Measurements from ENCODE around the gene MRGPRG. TPM values are rescaled to one million over a fixed set of nuclear protein-coding genes. Genes with fewer than 3 reads are reported as not detected.

The MRGPRG gene
- total RNA-seq, 1 experiment from 2014 or later, result not detected

- POLR2A ChIA-PET (ENCODE audit: low non-redundant PET), result no interaction called here
- Histone ChIP-seq H3K36me3 (ENCODE audit: insufficient read depth, low read length, poor library complexity, severe bottlenecking) (no peaks in the 10 kb centered on the region), H3K27ac (ENCODE audit: low read depth, low read length, poor library complexity, severe bottlenecking) (no peak overlapping the region), H3K9me3 (ENCODE audit: low read depth, low read length, poor library complexity, severe bottlenecking) (no peaks in the 10 kb centered on the region), H3K27me3 (replicated peaks; ENCODE audit: insufficient read depth, low read depth, low read length, poor library complexity) (peaks cover 19% of the 10 kb centered on the region), H3K4me3 (ENCODE audit: low read depth, low read length, poor library complexity, severe bottlenecking) (no peak overlapping the region), H3K4me1 (ENCODE audit: insufficient read depth, low read length, poor library complexity, severe bottlenecking) (no peaks in the 10 kb centered on the region)
- no peak for TF ChIP-seq EZH2 (IDR thresholded peaks at IDR 0.05; ENCODE audit: borderline replicate concordance, low read depth, low read length, poor library complexity, severe bottlenecking)
- no peak for TF ChIP-seq CTCF (conservative IDR thresholded peaks at IDR 0.05; ENCODE audit: low read depth, low read length)
- DNase-seq (ENCODE audit: low spot score), result no peak
- no TSS peak for BruUV-seq (replicated peaks)
- intact Hi-C loops (cut with micrococcal nuclease; ENCODE audit: unreplicated experiment), result no loop called here
- CTCF ChIA-PET, result no interaction called here
Observed at GRCh38 chr11:3199537-3200295, 18.9 kb downstream of the MRGPRG start.

GRCh38 chr11:3198815-3199214 is 19.8 kb downstream of the MRGPRG start:
- CTCF ChIA-PET, result no interaction called here
- DNase-seq (ENCODE audit: low spot score), result no peak
- intact Hi-C loops (cut with micrococcal nuclease; ENCODE audit: unreplicated experiment), result no loop called here
- Histone ChIP-seq H3K9me3 (ENCODE audit: low read depth, low read length, poor library complexity, severe bottlenecking) (no peaks in the 10 kb centered on the region), H3K4me3 (ENCODE audit: low read depth, low read length, poor library complexity, severe bottlenecking) (no peak overlapping the region), H3K36me3 (ENCODE audit: insufficient read depth, low read length, poor library complexity, severe bottlenecking) (no peaks in the 10 kb centered on the region), H3K27me3 (replicated peaks; ENCODE audit: insufficient read depth, low read depth, low read length, poor library complexity) (peaks cover 19% of the 10 kb centered on the region), H3K4me1 (ENCODE audit: insufficient read depth, low read length, poor library complexity, severe bottlenecking) (no peaks in the 10 kb centered on the region), H3K27ac (ENCODE audit: low read depth, low read length, poor library complexity, severe bottlenecking) (no peak overlapping the region)
- POLR2A ChIA-PET (ENCODE audit: low non-redundant PET), result no interaction called here
- BruUV-seq (replicated peaks), result no TSS peak
- TF ChIP-seq CTCF (conservative IDR thresholded peaks at IDR 0.05; ENCODE audit: low read depth, low read length), result no peak
- no peak for TF ChIP-seq EZH2 (IDR thresholded peaks at IDR 0.05; ENCODE audit: borderline replicate concordance, low read depth, low read length, poor library complexity, severe bottlenecking)

GRCh38 chr11:3197878-3198528 is 20.6 kb downstream of the MRGPRG start:
- TF ChIP-seq CTCF (conservative IDR thresholded peaks at IDR 0.05; ENCODE audit: low read depth, low read length), result no peak
- TF ChIP-seq EZH2 (IDR thresholded peaks at IDR 0.05; ENCODE audit: borderline replicate concordance, low read depth, low read length, poor library complexity, severe bottlenecking), result no peak
- ChIA-PET POLR2A (ENCODE audit: low non-redundant PET) (no interaction called here), CTCF (no interaction called here)
- intact Hi-C loops (cut with micrococcal nuclease; ENCODE audit: unreplicated experiment), result no loop called here
- no peaks in the 10 kb centered on the region for H3K9me3 ChIP-seq (ENCODE audit: low read depth, low read length, poor library complexity, severe bottlenecking)
- H3K4me1 ChIP-seq (ENCODE audit: insufficient read depth, low read length, poor library complexity, severe bottlenecking), result no peaks in the 10 kb centered on the region
- H3K27ac ChIP-seq (ENCODE audit: low read depth, low read length, poor library complexity, severe bottlenecking), result no peak overlapping the region
- DNase-seq (ENCODE audit: low spot score), result no peak
- no peaks in the 10 kb centered on the region for H3K36me3 ChIP-seq (ENCODE audit: insufficient read depth, low read length, poor library complexity, severe bottlenecking)
- BruUV-seq (replicated peaks), result no TSS peak
- H3K4me3 ChIP-seq (ENCODE audit: low read depth, low read length, poor library complexity, severe bottlenecking), result no peak overlapping the region
- H3K27me3 ChIP-seq (replicated peaks; ENCODE audit: insufficient read depth, low read depth, low read length, poor library complexity), result peaks cover 11% of the 10 kb centered on the region
